Spleen (tissue), 7 donors: ENCODE measurements around the gene NDUFS8.

Source experiments
- POLR2A ChIP-seq, 3 donors: fragments of 450-650 bp; IDR thresholded peaks; one replicate each; pipeline ENCODE4 v1.5.1; 2017; ENCODE audit warnings: antibody characterized with exemption in 3 of 3, mild to moderate bottlenecking in 1 of 3
- TF ChIP-seq, protein P1 (sequence below), 11 experiments: fragments of 200-600 bp in 7 of 11; fragments of 450-650 bp in 4 of 11; sonication (generic) in 4 of 11; IDR thresholded peaks in 8 of 11; conservative IDR thresholded peaks in 3 of 11; 1 replicate in 7 of 11; 2 replicates in 4 of 11; pipeline versions ENCODE4 v1.4.0 to v1.8.0; 2016 to 2021; ENCODE audit warnings: antibody characterized with exemption in 11 of 11, inconsistent platforms in 4 of 11, mild to moderate bottlenecking in 1 of 11
- donor health status: DM: no; HTN: no; CAD: no; lungs with moderate emphysema.
- donor health status: DM: no; HTN: no; CAD: no.
- donor health status: DM: no; HTN: no; CAD: no.

DNA sequence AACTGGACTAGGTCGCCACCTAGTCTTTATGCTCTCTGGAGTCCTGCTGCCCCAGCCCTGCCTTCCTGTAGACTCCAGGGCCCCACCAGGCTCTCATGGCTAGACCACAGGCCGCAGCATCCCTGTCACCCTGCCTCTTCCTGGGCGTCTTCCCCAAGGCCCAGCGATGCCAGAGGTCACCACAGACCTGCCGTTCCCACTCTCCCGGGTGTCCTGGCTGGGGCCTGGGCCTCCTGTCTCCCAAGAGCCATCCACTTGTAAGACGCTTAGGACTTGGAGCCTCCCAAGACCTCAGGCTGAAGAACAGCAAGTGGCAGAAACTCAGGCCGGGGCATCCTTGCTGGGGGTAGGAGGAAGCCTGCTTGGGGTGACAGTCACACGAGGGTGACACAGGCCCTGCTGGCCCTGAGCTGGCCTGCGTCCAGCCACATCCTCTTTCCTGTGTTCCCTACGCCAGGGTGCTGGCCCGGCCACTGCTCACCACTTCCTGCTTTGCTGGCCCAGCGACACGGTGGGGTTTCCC is 6.3 kb downstream of the NDUFS8 start:
- peak in 1 of 3 donors; percentile 20 for TF ChIP-seq POLR2A (IDR thresholded peaks at IDR 0.05)
- TF ChIP-seq, protein P1, sequence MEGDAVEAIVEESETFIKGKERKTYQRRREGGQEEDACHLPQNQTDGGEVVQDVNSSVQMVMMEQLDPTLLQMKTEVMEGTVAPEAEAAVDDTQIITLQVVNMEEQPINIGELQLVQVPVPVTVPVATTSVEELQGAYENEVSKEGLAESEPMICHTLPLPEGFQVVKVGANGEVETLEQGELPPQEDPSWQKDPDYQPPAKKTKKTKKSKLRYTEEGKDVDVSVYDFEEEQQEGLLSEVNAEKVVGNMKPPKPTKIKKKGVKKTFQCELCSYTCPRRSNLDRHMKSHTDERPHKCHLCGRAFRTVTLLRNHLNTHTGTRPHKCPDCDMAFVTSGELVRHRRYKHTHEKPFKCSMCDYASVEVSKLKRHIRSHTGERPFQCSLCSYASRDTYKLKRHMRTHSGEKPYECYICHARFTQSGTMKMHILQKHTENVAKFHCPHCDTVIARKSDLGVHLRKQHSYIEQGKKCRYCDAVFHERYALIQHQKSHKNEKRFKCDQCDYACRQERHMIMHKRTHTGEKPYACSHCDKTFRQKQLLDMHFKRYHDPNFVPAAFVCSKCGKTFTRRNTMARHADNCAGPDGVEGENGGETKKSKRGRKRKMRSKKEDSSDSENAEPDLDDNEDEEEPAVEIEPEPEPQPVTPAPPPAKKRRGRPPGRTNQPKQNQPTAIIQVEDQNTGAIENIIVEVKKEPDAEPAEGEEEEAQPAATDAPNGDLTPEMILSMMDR (IDR thresholded peaks at IDR 0.05 in 8 of 11, conservative IDR thresholded peaks at IDR 0.05 in 3 of 11), result peak in 1 of 11 experiments; percentile 5
